ENCODE measurements around the gene MGLL. TPM values are rescaled to one million over a fixed set of nuclear protein-coding genes. Genes with fewer than 3 reads are reported as not detected.

The MGLL gene
- total RNA-seq, 1 experiment from 2014 or later: 42.4 TPM

GRCh38 chr3:127716384-127716783 is 105.9 kb downstream of the MGLL start:
- no peak for TF ChIP-seq CTCF (IDR thresholded peaks at IDR 0.05; ENCODE audit: unreplicated experiment)
- Mint-ChIP-seq H3K27ac (ENCODE audit: unreplicated experiment) (no peak overlapping the region), H3K36me3 (ENCODE audit: insufficient read depth, unreplicated experiment) (no peaks in the 10 kb centered on the region), H3K27me3 (ENCODE audit: unreplicated experiment) (no peaks in the 10 kb centered on the region), H3K4me1 (ENCODE audit: low read depth, unreplicated experiment) (no peaks in the 10 kb centered on the region), H3K4me3 (ENCODE audit: low read depth, unreplicated experiment) (no peak overlapping the region), H3K9me3 (ENCODE audit: low read depth, unreplicated experiment) (no peaks in the 10 kb centered on the region)
- DNase-seq: no peak
- no TSS peak for BruUV-seq (replicated peaks)
- CTCF ChIA-PET: interaction anchor here (1.1 kb wide), 1 partner anchor 67 kb away, joined by 6 read pairs; no protein-coding TSS in a partner anchor
- intact Hi-C loops (cut with micrococcal nuclease; ENCODE audit: unreplicated experiment): no loop called here

- Mint-ChIP-seq H3K9me3 (ENCODE audit: low read depth, unreplicated experiment) (no peaks in the 10 kb centered on the region), H3K4me3 (ENCODE audit: low read depth, unreplicated experiment) (no peak overlapping the region), H3K27me3 (ENCODE audit: unreplicated experiment) (no peaks in the 10 kb centered on the region), H3K4me1 (ENCODE audit: low read depth, unreplicated experiment) (no peaks in the 10 kb centered on the region), H3K36me3 (ENCODE audit: insufficient read depth, unreplicated experiment) (no peaks in the 10 kb centered on the region), H3K27ac (ENCODE audit: unreplicated experiment) (no peak overlapping the region)
- no TSS peak for BruUV-seq (replicated peaks)
- CTCF ChIA-PET: interaction anchor here (0.6 kb wide), 1 partner anchor 47 kb away, joined by 3 read pairs; no protein-coding TSS in a partner anchor
- no peak for DNase-seq
- intact Hi-C loops (cut with micrococcal nuclease; ENCODE audit: unreplicated experiment): no loop called here
- TF ChIP-seq CTCF (IDR thresholded peaks at IDR 0.05; ENCODE audit: unreplicated experiment): no peak
These were observed 106.8 kb downstream of the MGLL start for GRCh38 chr3:127715532-127715931.

- no peak overlapping the region for H3K4me3 Mint-ChIP-seq (ENCODE audit: low read depth, unreplicated experiment)
- H3K36me3 Mint-ChIP-seq (ENCODE audit: insufficient read depth, unreplicated experiment): no peaks in the 10 kb centered on the region
- no peak for TF ChIP-seq CTCF (IDR thresholded peaks at IDR 0.05; ENCODE audit: unreplicated experiment)
- no peaks in the 10 kb centered on the region for H3K4me1 Mint-ChIP-seq (ENCODE audit: low read depth, unreplicated experiment)
- CTCF ChIA-PET: no interaction called here
- no TSS peak for BruUV-seq (replicated peaks)
- H3K27me3 Mint-ChIP-seq (ENCODE audit: unreplicated experiment): no peaks in the 10 kb centered on the region
- no peak overlapping the region for H3K27ac Mint-ChIP-seq (ENCODE audit: unreplicated experiment)
- intact Hi-C loops (cut with micrococcal nuclease; ENCODE audit: unreplicated experiment): no loop called here
- DNase-seq: no peak
- no peaks in the 10 kb centered on the region for H3K9me3 Mint-ChIP-seq (ENCODE audit: low read depth, unreplicated experiment)
These were observed 107.4 kb downstream of the MGLL start for GRCh38 chr3:127714866-127715265.

GRCh38 chr3:127714125-127714571 is 108.2 kb downstream of the MGLL start:
- TF ChIP-seq CTCF (IDR thresholded peaks at IDR 0.05; ENCODE audit: unreplicated experiment): no peak
- no TSS peak for BruUV-seq (replicated peaks)
- CTCF ChIA-PET: interaction anchor here (0.6 to 0.7 kb wide), 3 partner anchors 35 to 165 kb away, joined by 3 to 5 read pairs (median 4); no protein-coding TSS in a partner anchor

More at GRCh38 chr3:127714125-127714571, 108.2 kb downstream of the MGLL start:
- intact Hi-C loops (cut with micrococcal nuclease; ENCODE audit: unreplicated experiment): no loop called here
- H3K27ac Mint-ChIP-seq (ENCODE audit: unreplicated experiment): no peak overlapping the region
- no peak overlapping the region for H3K4me3 Mint-ChIP-seq (ENCODE audit: low read depth, unreplicated experiment)
- DNase-seq: no peak
- no peaks in the 10 kb centered on the region for H3K27me3 Mint-ChIP-seq (ENCODE audit: unreplicated experiment)
- H3K4me1 Mint-ChIP-seq (ENCODE audit: low read depth, unreplicated experiment): no peaks in the 10 kb centered on the region
- H3K9me3 Mint-ChIP-seq (ENCODE audit: low read depth, unreplicated experiment): no peaks in the 10 kb centered on the region
- no peaks in the 10 kb centered on the region for H3K36me3 Mint-ChIP-seq (ENCODE audit: insufficient read depth, unreplicated experiment)
